Urothelium cell line (cell line): Measurements from ENCODE around the gene CDC45.

Experiments used
- DNase-seq: peaks from one replicate; pipeline ENCODE4 v3.0.0; 2011; ENCODE audit warnings: low spot score, mixed read lengths
- FAIRE-seq: peaks from 2 replicates; lab custom pipeline; 2011; peaks lifted over from hg19 to GRCh38; lab: Jason Lieb, UNC

CDC45 gene

DNA sequence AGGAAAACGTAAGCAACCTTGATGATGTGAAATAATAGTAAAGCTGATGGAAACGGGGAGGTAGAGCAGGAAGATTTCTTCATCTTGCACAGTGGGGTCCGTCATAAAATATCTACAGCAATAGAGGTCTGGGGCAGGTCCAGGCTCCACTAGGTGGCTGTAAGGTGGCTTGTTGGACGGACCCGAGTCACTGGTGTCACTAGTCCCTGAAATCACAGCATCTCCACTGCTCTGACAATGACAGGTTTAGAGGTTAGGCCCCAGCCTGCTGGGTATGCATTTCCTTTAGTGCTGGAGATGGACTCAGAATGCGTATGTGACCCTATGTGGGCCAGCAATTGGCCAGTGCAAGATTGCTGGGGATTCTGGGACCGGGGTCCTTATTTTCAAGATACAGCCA, 69.7 kb downstream of the CDC45 start:
- no peak for DNase-seq
- peak; percentile 72 for FAIRE-seq

DNA sequence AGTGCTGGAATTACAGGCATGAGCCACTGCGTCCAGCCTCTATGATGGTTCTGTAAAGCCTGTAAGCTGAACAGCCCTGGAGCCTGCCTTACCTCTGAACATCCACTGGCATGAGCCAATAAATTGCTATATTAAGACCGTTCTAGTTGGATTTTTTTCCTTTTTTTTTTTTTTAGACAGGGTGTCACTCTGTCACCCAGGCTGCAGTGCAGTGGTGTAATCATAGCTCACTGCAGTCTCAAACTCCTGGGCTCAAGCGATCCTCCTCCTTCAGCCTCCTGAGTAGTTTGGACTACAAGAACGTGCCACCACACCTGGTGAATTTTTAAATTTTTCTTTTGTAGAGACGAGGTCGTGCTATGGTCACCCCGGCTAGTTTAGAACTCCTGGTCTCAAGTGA, 70.7 kb downstream of the CDC45 start:
- no peak for DNase-seq
- FAIRE-seq = no peak

DNA sequence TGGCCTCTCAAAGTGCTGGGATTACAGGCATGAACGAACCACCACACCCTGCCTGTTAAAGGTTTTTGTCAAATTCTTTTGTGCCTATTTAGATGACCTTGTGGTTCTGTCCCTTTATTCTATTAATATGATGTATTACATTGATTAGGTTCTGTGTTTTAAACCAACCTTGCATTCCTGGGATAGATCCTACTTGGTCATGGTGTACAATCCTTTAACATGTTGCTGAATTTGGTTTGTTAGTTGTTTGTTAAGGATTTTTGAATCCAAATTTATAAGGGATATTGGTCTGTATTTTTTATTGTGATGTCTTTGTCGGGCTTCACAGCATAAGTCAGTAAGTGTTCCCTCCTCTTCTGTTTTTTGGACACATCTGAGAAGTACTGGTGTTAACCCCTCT, 73.5 kb downstream of the CDC45 start:
- FAIRE-seq (no peak), DNase-seq (no peak)

DNA sequence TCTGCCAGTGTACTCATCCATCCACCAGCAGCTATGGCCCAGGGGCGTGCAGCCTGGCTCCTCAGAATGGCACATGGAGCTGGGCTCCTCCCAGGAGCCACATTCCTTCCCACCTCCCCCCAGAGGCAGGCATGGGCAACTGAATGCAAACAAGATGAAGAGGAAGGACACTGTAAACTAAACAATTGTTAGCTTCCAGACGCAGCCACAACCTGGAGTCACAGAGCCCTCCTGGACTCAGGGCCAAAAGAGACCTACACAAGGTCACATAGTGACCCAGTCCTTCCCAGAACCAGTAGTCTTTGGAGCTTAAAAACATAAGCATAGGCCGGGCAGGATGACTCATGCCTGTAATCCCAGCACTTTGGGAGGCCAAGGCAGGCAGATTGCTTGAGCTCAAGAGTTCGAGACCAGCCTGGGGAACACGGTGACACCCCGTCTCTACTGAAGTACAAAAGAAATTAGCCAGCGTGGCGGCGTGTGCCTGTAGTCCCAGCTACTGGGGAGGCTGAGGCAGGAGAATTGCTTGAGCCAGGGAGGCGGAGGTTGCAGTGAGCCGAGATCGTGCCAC, 75.2 kb downstream of the CDC45 start:
- peak; percentile 94 for FAIRE-seq
- DNase-seq = peak; percentile 72

DNA sequence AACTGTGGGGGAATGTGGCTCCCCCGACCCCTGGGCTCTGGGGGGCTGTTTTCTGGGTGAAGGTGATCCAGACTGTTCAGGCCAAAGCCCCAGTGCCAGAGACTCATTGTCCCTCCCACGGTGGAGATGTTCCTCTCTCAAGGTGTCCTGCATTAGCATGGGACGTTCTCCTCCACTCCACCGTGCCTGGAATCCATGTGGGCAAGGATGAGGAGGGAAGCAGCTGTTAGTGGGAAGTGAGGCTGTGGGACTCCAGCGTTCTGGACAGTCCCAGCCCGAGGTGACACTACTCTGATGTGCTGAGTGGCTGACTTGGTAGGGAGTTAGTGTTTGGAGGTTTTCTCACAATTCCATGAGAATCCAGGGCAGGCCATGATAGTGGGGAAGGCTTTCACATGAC, 75.9 kb downstream of the CDC45 start:
- peak; percentile 63 for FAIRE-seq
- peak; percentile 7 for DNase-seq

DNA sequence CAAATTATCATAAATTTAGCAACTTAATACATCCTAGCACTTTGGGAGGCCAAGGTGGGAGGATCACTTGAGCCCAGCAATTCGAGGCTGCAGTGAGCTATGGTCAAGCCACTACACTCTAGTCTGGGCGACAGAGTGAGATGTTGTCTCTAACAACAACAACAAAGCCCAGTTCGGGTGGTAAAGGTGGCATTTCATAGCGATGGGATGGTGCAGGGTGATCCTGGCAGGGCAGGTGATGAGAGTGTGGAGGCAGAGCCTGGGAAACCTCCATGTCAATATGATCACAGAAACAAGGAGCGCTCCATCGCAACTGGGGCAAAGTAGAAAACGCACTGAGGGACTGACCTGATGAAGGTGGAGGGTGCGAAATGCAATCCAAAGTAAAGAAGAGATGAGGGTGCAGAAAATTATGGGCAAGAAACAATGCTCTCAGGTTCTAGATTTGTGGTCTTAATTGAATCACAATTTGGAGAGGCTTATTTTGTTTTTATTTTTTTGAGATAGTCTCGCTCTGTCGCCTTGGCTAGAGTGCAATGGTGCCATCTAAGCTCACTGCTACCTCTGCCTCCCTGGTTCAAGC, 77.3 kb downstream of the CDC45 start:
- FAIRE-seq (peak; percentile 68), DNase-seq (no peak)

DNA sequence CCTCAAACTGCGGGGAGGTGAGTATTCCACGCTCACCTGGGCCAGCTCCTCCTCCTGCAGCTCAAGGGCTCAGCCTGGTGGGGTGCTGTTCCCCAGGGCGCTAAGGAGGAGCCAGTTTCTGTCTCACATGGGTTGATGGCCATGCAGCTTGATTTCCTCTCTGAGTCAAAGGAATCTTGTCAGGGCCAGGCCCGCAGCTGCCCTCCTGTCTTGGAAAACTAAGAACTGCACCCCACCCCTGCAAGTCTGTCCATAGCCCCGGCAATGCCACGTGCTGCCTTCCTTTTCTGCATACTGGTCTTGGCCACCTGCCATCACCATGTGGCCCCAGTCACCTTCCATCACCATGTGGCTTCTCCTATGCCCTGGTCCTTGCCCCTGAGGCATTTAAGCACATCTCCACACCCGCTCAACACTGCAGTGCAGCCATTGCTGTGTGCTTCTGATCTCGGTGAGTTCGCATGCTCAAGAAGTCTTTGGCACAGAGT, 79.6 kb downstream of the CDC45 start:
- DNase-seq = peak; percentile 6
- peak; percentile 86 for FAIRE-seq

DNA sequence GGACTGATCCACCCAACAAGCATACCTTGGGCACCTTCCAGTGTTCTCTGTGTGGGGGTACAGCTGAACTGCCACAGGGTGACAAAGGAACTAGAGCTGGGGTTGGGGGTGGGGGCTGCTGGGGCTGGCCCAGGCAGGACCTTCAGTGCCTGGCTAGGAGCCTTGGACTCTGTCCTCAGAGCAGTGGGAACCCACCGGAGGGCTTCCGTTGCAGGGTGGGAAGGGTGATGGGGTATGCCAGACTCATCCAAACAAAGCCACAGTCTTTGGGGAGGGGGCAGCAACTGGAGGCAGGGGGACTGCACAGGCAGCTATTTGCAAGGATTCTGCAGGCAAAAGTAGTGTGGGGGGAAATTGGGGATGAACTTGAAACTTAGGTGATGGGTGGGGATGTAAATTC, 80.2 kb downstream of the CDC45 start:
- FAIRE-seq = no peak

DNA sequence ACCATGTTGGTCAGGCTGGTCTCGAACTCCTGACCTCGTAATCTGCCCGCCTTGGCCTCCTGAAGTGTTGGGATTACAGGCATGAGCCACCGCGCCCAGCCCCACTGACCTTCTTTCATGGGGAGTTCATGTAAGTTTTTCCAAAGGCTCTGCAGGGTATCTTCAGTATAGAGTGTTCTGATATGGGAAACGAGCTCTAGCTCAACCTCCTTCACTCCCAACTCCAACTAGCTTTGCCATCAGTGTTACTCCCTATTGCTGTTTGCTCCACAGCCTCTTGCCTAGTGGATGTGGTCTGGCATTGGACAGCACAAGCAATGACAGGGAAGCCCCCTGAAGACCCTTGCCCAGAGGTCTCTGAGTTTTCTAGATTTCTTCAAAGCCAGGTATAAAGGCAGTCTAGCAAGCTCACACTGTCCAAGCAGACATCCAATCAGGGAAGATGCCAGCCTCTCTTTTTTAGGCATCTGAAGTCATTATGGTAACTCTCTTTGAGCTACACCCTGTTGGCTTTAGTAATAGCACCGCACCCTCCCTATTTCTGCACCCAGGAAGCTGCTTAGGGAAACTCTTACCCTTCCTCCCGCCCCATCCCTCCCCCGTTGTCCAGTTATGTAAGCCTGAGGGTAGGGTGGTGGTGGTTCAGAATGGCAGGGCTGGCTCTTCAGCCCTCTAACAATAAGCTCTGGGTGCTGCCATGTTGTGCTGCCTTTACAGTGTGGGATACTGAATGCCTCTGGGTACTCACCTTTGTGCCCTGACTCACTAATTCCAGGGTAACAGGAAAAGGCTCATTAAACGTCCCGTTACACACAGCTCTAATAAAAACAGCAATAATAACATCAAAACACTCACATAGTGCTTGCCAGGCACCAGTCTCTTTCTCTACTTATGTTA, 85.9 kb downstream of the CDC45 start:
- DNase-seq (no peak), FAIRE-seq (no peak)

More for the DNA sequence above, 80.2 kb downstream of the CDC45 start:
- no peak for DNase-seq

DNA sequence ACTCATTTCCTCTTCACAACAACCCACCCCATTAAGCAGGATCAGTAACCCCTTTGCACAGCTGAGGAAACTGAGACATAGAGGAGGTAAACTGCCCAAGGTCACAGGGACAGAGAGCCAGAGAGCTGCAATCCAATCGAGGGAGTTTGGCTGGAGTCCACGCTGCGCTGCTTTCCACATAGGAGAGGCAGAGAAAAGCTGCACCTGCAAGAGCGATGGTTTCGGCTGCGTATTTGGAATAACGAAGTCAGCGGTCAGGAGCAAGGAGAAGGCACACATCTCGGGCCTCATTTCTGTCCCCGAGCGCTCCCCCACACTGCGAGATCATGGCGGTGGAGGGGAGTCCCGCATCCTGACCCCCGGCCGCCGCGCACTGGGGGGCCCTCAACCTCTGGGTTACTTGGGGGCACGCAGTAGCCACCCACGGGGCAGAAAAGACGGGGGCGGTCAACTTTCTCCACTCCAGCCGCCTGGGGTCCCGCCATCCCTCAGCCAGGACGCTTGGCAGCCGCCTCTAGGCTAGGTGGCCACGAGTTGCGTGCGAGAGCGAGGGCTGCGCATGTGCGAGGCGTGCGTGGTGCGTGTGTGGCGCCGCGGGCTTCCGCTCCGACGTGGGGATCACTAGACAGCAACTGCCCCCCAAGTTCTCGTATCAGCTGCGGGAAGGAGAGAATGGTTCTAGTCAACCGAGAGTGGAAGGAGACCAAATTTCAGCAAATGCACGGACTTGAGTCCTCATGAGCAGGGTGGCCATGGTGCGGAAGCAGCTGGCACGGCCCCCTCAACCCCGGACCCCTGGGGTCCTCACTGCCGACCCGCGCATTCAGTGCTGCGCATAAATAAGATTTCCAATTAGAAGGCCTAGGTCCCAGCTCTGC, 86.8 kb downstream of the CDC45 start:
- no peak for FAIRE-seq
- DNase-seq = no peak

DNA sequence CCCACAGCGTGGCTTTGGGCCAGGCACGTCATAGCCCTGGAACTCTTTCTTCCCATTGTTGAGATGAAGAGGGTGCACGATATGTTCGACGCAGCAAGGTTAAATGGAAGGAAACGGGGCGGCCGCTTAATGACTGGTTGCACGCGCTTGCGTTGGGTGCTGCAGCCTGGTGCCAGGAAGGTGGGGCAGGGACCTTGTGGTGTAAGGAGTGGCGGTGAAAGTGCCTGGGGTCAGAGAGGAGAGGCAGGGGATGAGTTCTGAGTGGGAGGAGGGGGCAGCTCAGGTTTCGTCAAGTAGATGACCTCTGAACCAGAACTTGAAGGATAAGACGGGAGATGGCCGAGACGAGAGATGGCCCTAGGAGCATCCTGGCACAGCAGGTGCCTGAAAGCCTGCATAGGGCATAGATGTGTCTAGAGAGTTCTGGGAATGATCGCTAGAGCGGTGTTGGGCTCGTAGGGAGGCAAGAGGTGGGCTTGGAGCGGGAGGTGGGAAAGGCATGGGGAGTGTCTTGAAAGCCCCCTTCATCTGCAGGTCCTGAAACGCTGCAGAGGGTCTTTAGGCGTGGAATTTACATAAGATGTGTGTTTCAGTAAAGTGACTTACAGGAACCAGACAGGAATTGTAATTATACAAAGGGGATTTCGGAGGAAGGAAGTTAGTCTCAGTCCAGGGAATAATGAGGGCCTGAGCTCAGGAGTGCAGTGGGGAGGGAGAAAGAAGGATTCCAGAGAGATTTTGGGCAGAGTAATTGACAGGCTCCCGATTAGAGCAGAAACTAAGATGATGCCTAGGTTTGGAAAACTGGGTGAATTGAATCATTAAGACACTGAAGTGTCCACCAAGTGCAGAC, 87.7 kb downstream of the CDC45 start:
- no peak for DNase-seq
- no peak for FAIRE-seq

DNA sequence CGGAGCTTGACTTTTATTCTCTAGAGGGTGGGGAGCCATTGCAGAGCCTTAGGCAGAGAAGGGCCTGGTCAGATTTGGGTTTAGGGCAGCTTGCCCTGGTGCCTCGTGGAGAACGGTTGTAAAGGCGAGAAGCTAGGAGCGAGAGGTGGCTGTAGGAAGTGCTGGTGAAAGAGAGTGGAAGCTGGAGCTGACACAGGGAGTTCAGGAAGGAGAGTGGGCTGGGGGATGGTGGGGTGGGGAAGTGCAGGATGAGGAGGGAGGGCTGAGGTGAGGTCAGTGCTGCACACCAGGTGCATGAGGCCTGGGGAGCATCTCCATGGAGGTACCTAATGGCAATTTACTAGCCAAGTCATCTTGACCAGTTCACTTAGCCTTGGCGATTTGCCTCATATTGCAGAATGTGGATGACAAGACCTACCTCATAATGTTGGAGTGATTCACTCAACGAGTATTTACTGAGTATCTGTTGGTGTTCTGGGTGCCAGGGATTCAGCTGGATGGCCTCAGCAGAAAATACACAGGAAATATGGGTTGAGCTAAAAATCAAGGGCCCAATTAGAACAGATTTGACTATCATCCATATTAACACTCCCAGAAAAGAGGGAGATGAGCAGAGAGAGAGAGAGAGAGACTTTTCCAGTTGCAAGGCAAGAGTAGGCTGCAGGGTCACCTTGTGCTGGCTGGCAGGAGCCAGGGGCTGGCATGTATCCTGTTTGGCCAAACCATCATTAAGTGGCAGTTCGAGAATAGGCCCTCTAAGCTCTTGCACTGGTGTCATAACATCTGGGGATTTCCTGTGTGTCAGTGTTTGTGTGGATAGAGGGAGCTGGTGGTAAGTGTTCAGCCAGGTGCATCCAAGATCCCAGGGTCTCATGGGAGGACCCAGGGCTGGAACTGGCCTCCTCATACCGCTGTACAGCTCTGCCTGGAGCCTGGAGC, 88.9 kb downstream of the CDC45 start:
- FAIRE-seq (peak; percentile 83), DNase-seq (peak; percentile 65)

DNA sequence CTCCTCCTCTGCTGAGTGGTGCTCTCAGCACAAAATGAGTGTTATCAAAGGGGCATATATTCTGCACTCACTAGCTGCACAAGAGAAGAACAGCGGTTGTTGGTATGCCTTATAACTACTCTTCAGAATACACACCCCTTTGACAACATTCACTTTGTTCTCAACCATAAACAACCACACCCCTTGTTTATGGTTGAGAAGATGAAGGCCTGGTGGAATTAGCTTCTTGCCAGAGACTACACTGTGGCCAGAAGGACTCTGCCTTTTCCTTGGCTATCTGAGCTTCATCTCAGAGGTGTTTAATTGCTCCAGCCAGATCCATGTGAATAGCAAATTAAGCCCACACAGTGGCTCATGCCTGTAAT, 89.5 kb downstream of the CDC45 start:
- DNase-seq = no peak
- FAIRE-seq = peak; percentile 65

DNA sequence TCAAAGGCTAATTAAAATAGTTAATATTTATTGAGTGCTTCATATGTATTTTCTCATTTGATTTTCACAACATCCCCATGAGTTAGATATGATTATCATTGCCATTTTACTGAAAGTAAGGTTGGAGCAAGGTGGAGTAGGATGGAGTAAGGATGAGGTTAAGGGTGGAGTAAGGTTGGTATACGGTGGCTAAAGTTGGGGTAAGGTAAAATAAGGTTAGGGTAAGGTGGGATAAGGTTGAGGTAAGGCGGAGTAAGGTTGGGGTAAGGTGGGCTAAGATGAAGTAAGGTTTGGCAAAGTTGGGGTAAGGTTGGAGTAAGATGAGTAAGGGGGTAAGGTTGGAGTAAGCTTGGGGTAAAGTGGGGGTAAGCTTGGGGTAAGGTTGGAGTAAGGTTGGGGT, 90.3 kb downstream of the CDC45 start:
- DNase-seq = no peak
- FAIRE-seq = peak; percentile 35
